SU-DHL-6 (cell line): Measurements from ENCODE around the gene P2RX3.

Experiments
- H2AFZ ChIP-seq: fragments of 200-600 bp; sonication (generic); 2 replicates; pipeline ENCODE4 v1.6.1; 2014; ENCODE audit warnings: low read depth, mild to moderate bottlenecking, moderate library complexity, mixed read lengths, antibody characterized with exemption, low read length; ENCODE audit not compliant: severe bottlenecking
- H3F3A ChIP-seq: fragments of 200-600 bp; shearing (Covaris generic); 2 replicates; pipeline ENCODE4 v1.6.0; 2016; ENCODE audit warnings: antibody characterized with exemption, mild to moderate bottlenecking; ENCODE audit not compliant: insufficient read depth
- H3K27ac ChIP-seq: fragments of 200-600 bp; sonication (generic); 2 replicates; pipeline ENCODE4 v1.5.1; 2016; ENCODE audit warnings: low read depth, mild to moderate bottlenecking, low read length, moderate library complexity, mixed read lengths
- H3K27me3 ChIP-seq: fragments of 200-600 bp; sonication (generic), shearing (Covaris generic); 2 replicates; pipeline ENCODE4 v1.6.0; 2014; ENCODE audit warnings: mild to moderate bottlenecking, low read length
- H3K36me3 ChIP-seq: fragments of 200-600 bp; sonication (generic); 2 replicates; pipeline ENCODE4 v1.6.1; 2014; ENCODE audit warnings: mild to moderate bottlenecking, low read length, mixed read lengths
- H3K4me2 ChIP-seq: fragments of 300-600, 200-600 bp; shearing (Covaris generic), sonication (generic); 2 replicates; pipeline ENCODE4 v1.6.0; 2014; ENCODE audit warnings: low read length, low read depth, mild to moderate bottlenecking; ENCODE audit not compliant: poor library complexity, severe bottlenecking
- H3K4me3 ChIP-seq: fragments of 200-600 bp; sonication (generic); 2 replicates; pipeline ENCODE4 v1.5.1; 2014; ENCODE audit warnings: antibody characterized with exemption, low read length, mild to moderate bottlenecking, mixed read lengths; ENCODE audit not compliant: insufficient read depth, poor library complexity, severe bottlenecking
- H3K79me2 ChIP-seq: fragments of 200-600 bp; sonication (generic); 2 replicates; pipeline ENCODE4 v1.6.1; 2014; ENCODE audit warnings: mild to moderate bottlenecking, low read length, moderate library complexity; ENCODE audit not compliant: insufficient read depth
- H3K9ac ChIP-seq: fragments of 200-600 bp; sonication (generic); 2 replicates; pipeline ENCODE4 v1.7.0; 2014; ENCODE audit warnings: mild to moderate bottlenecking, low read length
- H3K9me2 ChIP-seq: fragments of 200-600 bp; sonication (generic); replicated peaks from 2 replicates; pipeline ENCODE4 v1.6.1; 2014; ENCODE audit warnings: low read length; ENCODE audit not compliant: insufficient read depth
- H3K9me3 ChIP-seq: fragments of 200-600 bp; sonication (generic); 2 replicates; pipeline ENCODE4 v1.6.1; 2014; ENCODE audit warnings: low read length, mixed read lengths; ENCODE audit not compliant: insufficient read depth
- H4K20me1 ChIP-seq: fragments of 200-600 bp; sonication (generic); 2 replicates; pipeline ENCODE4 v1.6.1; 2014; ENCODE audit warnings: low read depth, mild to moderate bottlenecking, antibody characterized with exemption, low read length, moderate library complexity, mixed read lengths
- EZH2phosphoT487 ChIP-seq: fragments of 200-600 bp; sonication (generic), shearing (Covaris generic); conservative IDR thresholded peaks from 2 replicates; pipeline ENCODE4 v1.6.1; 2018; ENCODE audit warnings: mild to moderate bottlenecking, antibody characterized with exemption, low read length, moderate library complexity, mixed read lengths
- TF ChIP-seq, protein P1 (sequence below): fragments of 200-600 bp; sonication (generic); IDR thresholded peaks from one replicate; pipeline ENCODE4 v1.5.1; 2017; ENCODE audit warnings: antibody characterized with exemption, mild to moderate bottlenecking, low read length, moderate library complexity; ENCODE audit not compliant: insufficient read depth, poor library complexity, severe bottlenecking

P2RX3 gene

DNA sequence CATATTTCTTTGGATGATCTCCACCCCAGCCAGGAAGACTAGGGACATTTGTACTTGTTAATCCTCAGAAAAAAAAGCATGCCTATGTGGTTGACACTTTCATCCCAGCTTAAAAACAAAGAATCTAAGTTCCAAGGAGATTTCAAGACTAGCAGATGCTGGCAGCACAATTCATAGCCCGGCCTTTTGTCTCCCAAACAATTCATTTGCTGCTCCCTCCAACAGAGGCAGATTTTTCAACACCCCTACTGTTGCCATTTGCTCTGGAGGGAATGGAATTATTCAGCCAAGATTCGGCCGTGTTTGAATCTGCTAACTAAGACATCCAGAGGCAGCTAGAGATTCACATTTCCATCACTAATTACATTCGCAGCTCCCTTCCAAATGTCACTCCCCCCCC is 15.3 kb downstream of the P2RX3 start:
- Histone ChIP-seq H3K9me3 (no peaks in the 10 kb centered on the region; the same call in 1 of the 2 replicates), H3K27me3 (no peaks in the 10 kb centered on the region), H3K4me2 (no peak overlapping the region), H4K20me1 (no peaks in the 10 kb centered on the region), H2AFZ (no peak overlapping the region), H3K27ac (no peak overlapping the region), H3K79me2 (no peaks in the 10 kb centered on the region), H3K9me2 (no peaks in the 10 kb centered on the region), H3K9ac (no peak overlapping the region), H3K4me3 (no peak overlapping the region), H3K36me3 (no peaks in the 10 kb centered on the region), H3F3A (no peaks in the 10 kb centered on the region)
- TF ChIP-seq, protein P1, sequence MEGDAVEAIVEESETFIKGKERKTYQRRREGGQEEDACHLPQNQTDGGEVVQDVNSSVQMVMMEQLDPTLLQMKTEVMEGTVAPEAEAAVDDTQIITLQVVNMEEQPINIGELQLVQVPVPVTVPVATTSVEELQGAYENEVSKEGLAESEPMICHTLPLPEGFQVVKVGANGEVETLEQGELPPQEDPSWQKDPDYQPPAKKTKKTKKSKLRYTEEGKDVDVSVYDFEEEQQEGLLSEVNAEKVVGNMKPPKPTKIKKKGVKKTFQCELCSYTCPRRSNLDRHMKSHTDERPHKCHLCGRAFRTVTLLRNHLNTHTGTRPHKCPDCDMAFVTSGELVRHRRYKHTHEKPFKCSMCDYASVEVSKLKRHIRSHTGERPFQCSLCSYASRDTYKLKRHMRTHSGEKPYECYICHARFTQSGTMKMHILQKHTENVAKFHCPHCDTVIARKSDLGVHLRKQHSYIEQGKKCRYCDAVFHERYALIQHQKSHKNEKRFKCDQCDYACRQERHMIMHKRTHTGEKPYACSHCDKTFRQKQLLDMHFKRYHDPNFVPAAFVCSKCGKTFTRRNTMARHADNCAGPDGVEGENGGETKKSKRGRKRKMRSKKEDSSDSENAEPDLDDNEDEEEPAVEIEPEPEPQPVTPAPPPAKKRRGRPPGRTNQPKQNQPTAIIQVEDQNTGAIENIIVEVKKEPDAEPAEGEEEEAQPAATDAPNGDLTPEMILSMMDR = no peak
- TF ChIP-seq EZH2phosphoT487 = no peak

DNA sequence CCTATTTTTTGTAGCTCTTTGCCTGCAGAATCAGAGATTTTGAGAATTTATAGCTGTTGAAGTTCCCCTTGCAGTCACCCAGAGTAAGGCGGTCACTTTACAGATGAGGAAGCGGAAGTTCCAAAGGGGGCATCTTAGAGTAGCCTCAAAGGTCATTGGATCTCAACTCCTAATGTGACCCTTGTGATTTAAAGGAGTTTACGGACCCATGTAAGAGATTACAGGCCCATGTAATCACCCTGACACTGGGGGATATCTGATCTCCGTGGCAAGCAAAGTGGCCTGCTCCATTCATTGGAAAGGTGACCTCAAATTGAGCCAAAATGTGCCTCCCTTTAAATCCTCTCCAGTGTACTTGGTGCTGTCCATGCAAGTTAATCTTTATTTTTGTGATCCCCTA is 15.7 kb downstream of the P2RX3 start:
- no peak overlapping the region for H3K27ac ChIP-seq
- TF ChIP-seq, protein P1 = no peak
- no peak for TF ChIP-seq EZH2phosphoT487
- H4K20me1 ChIP-seq = no peaks in the 10 kb centered on the region
- no peaks in the 10 kb centered on the region for H3K9me2 ChIP-seq
- no peak overlapping the region for H3K4me3 ChIP-seq
- H3F3A ChIP-seq = no peaks in the 10 kb centered on the region
- H3K9me3 ChIP-seq = no peaks in the 10 kb centered on the region; the same call in 1 of the 2 replicates
- no peak overlapping the region for H3K4me2 ChIP-seq
- no peak overlapping the region for H3K9ac ChIP-seq
- H3K36me3 ChIP-seq = no peaks in the 10 kb centered on the region
- H3K27me3 ChIP-seq = no peaks in the 10 kb centered on the region
- no peaks in the 10 kb centered on the region for H3K79me2 ChIP-seq
- no peak overlapping the region for H2AFZ ChIP-seq

DNA sequence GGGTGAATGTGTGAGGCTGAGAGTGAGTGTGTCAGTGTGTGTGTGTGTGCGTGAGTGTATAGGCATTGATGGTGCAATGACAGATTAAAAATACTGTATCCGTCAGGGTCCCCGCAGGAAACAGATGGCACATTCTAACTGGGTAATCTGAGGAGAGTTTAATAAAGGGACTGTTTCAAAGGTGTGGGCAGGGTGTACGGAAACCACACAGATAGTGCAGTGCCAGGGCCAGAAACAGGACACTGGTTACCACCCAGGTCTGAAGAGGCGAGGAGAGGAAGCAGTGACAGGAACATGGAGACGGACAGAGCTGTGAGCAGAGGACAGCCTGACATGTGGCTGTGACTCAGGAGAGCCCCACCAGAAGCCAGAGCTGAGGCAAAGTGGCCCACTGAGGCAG is 16.5 kb downstream of the P2RX3 start:
- TF ChIP-seq, protein P1 = no peak
- no peak for TF ChIP-seq EZH2phosphoT487
- Histone ChIP-seq H3K4me2 (no peak overlapping the region), H3F3A (no peaks in the 10 kb centered on the region), H3K9ac (no peak overlapping the region), H3K9me2 (no peaks in the 10 kb centered on the region), H3K36me3 (no peaks in the 10 kb centered on the region), H3K9me3 (no peaks in the 10 kb centered on the region; the same call in 1 of the 2 replicates), H3K27me3 (no peaks in the 10 kb centered on the region), H3K79me2 (no peaks in the 10 kb centered on the region), H4K20me1 (no peaks in the 10 kb centered on the region), H3K27ac (no peak overlapping the region), H2AFZ (no peak overlapping the region), H3K4me3 (no peak overlapping the region)
